ENCODE results near the gene OR2Z1. TPM values are rescaled to one million over a fixed set of nuclear protein-coding genes. Genes with fewer than 3 reads are reported as not detected.
"Not testable (repeated sequence)": the region's sequence is repeated elsewhere in the genome, so short reads cannot be mapped to it uniquely, and the experiment has no call there.

Gene OR2Z1
- total RNA-seq, 2 experiments from 2014 or later: not detected

- CTCF ChIA-PET: no interaction called here
- Mint-ChIP-seq H3K27me3 (no peaks in the 10 kb centered on the region), H3K27ac (no peak overlapping the region)
Observed at GRCh38 chr19:8705742-8706141, 15.7 kb upstream of the OR2Z1 start.

GRCh38 chr19:8710337-8710736 lies 11.1 kb upstream of the OR2Z1 start:
- H3K27me3 Mint-ChIP-seq; ATAC-seq; POLR2A ChIA-PET; H3K4me1 Mint-ChIP-seq; DNase-seq; H3K27ac Mint-ChIP-seq; CTCF ChIA-PET; H3K4me3 Mint-ChIP-seq; H3K36me3 Mint-ChIP-seq (ENCODE audit: low read depth); intact Hi-C loops (cut with DNase I, micrococcal nuclease): not testable (repeated sequence)
- peaks cover 12% of the 10 kb centered on the region for H3K9me3 Mint-ChIP-seq (ENCODE audit: low read depth)

More at GRCh38 chr19:8705742-8706141, 15.7 kb upstream of the OR2Z1 start:
- H3K36me3 Mint-ChIP-seq (ENCODE audit: low read depth): no peaks in the 10 kb centered on the region
- POLR2A ChIA-PET: no interaction called here
- peaks cover 44% of the 10 kb centered on the region for H3K4me1 Mint-ChIP-seq
- peak; percentile 32 for ATAC-seq
- intact Hi-C loops (cut with DNase I, micrococcal nuclease): no loop called here
- DNase-seq: no peak
- H3K4me3 Mint-ChIP-seq: no peak overlapping the region
- H3K9me3 Mint-ChIP-seq (ENCODE audit: low read depth): no peaks in the 10 kb centered on the region

DNA sequence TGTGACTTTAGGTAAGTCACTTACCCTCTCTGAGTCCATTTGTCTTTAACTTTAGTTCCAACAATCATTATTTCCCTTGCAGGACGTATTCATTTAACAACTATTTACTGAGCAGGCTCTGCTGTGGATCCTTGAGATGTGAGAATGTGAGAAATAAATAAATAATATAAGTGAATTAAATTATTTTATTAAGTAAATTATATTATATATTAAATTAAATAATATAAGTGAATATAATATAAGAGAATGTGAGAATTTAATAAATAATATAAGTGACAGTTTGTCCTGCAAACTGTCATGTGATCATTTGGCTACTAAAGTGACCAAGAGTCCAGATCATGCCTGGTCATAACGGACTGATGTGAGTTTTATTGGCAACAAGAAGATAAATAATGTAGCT lies 598 bp downstream of the OR2Z1 start:
- H3K27ac Mint-ChIP-seq: no peak overlapping the region
- H3K4me3 Mint-ChIP-seq: no peak overlapping the region
- H3K4me1 Mint-ChIP-seq: no peaks in the 10 kb centered on the region
- intact Hi-C loops (cut with DNase I, micrococcal nuclease): no loop called here
- ATAC-seq (no peak), DNase-seq (no peak)
- POLR2A ChIA-PET: no interaction called here
- peaks cover 5% of the 10 kb centered on the region for H3K9me3 Mint-ChIP-seq (ENCODE audit: low read depth)
- H3K27me3 Mint-ChIP-seq: peaks cover 18% of the 10 kb centered on the region
- H3K36me3 Mint-ChIP-seq (ENCODE audit: low read depth): no peaks in the 10 kb centered on the region
- CTCF ChIA-PET: no interaction called here

GRCh38 chr19:8724276-8724675 lies 2.8 kb downstream of the OR2Z1 start:
- CTCF ChIA-PET: interaction anchor here (0.6 kb wide), 1 partner anchor 30 kb away, joined by 3 read pairs; no protein-coding TSS in a partner anchor
- no peaks in the 10 kb centered on the region for H3K4me1 Mint-ChIP-seq
- intact Hi-C loops (cut with DNase I, micrococcal nuclease): no loop called here

GRCh38 chr19:8731428-8732169 lies 10.2 kb downstream of the OR2Z1 start:
- H3K4me1 Mint-ChIP-seq: no peaks in the 10 kb centered on the region
- H3K27me3 Mint-ChIP-seq: peaks cover 7% of the 10 kb centered on the region
- ChIA-PET POLR2A (no interaction called here), CTCF (no interaction called here)
- no peak for ATAC-seq
- intact Hi-C loops (cut with DNase I, micrococcal nuclease): no loop called here
- H3K9me3 Mint-ChIP-seq (ENCODE audit: low read depth): no peaks in the 10 kb centered on the region
- peak; percentile 32 for DNase-seq
- no peaks in the 10 kb centered on the region for H3K36me3 Mint-ChIP-seq (ENCODE audit: low read depth)
- H3K27ac Mint-ChIP-seq: no peak overlapping the region
- no peak overlapping the region for H3K4me3 Mint-ChIP-seq

More at GRCh38 chr19:8724276-8724675, 2.8 kb downstream of the OR2Z1 start:
- POLR2A ChIA-PET: no interaction called here
- no peak for ATAC-seq
- DNase-seq: no peak
- Mint-ChIP-seq H3K36me3 (ENCODE audit: low read depth) (no peaks in the 10 kb centered on the region), H3K9me3 (ENCODE audit: low read depth) (peaks cover 2% of the 10 kb centered on the region), H3K27ac (no peak overlapping the region), H3K27me3 (peaks cover 18% of the 10 kb centered on the region), H3K4me3 (no peak overlapping the region)

- H3K27ac Mint-ChIP-seq: no peak overlapping the region
- peaks cover 1% of the 10 kb centered on the region for H3K27me3 Mint-ChIP-seq
- H3K36me3 Mint-ChIP-seq (ENCODE audit: low read depth): no peaks in the 10 kb centered on the region
- ChIA-PET POLR2A (no interaction called here), CTCF (no interaction called here)
- no peaks in the 10 kb centered on the region for H3K9me3 Mint-ChIP-seq (ENCODE audit: low read depth)
- no peaks in the 10 kb centered on the region for H3K4me1 Mint-ChIP-seq
- intact Hi-C loops (cut with DNase I, micrococcal nuclease): no loop called here
- DNase-seq (no peak), ATAC-seq (no peak)
- no peak overlapping the region for H3K4me3 Mint-ChIP-seq
Observed at GRCh38 chr19:8738377-8738776, 16.9 kb downstream of the OR2Z1 start.

- H3K4me3 Mint-ChIP-seq; H3K9me3 Mint-ChIP-seq (ENCODE audit: low read depth); DNase-seq; CTCF ChIA-PET; H3K36me3 Mint-ChIP-seq (ENCODE audit: low read depth); POLR2A ChIA-PET; intact Hi-C loops (cut with DNase I, micrococcal nuclease); H3K27ac Mint-ChIP-seq; H3K4me1 Mint-ChIP-seq; H3K27me3 Mint-ChIP-seq; ATAC-seq: not testable (repeated sequence)
Observed at GRCh38 chr19:8739291-8740065, 18.0 kb downstream of the OR2Z1 start.

DNA sequence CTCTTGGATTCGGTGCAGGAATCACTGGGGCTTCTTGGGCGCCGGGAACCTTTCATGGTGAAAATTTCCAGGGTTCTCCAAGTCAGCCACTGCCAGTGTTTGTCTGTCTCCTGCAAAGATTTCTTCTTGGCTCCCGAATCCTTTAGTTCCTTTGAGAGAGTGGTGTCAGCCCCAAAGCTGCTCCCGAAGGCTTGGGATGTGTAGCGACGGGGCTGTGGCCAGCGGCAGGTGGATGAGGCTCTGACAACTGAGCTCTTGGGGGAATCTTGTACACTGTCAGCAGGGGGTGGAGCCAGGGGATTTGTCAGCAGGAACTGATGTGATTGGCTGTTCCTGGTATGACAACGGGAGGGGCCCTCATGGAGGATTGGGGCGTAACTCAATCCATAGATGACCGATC lies 45.8 kb downstream of the OR2Z1 start:
- H3K4me3 Mint-ChIP-seq; H3K4me1 Mint-ChIP-seq; H3K27ac Mint-ChIP-seq; CTCF ChIA-PET; ATAC-seq; intact Hi-C loops (cut with DNase I, micrococcal nuclease); POLR2A ChIA-PET; DNase-seq; H3K36me3 Mint-ChIP-seq (ENCODE audit: low read depth); H3K9me3 Mint-ChIP-seq (ENCODE audit: low read depth); H3K27me3 Mint-ChIP-seq: not testable (repeated sequence)

DNA sequence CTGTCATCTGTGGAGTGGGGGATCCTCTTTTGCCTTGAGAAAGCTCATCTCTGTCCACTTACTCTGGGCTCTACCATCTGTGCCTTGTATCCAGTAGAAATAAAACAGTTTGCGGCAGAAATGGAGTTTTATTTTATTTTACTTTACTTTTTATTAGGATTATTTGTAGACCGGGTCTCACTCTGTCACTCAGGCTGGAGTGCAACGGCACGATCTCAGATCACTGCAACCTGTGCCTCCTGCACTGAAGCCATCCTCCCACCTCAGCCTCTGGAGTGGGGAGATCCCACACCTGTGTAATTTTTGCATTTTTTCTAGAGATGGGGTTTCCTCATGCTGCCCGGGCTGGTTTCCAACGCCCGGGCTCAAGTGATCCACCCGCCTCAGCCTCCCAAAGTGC lies 47.8 kb downstream of the OR2Z1 start:
- intact Hi-C loops (cut with DNase I, micrococcal nuclease); H3K4me3 Mint-ChIP-seq; H3K27me3 Mint-ChIP-seq; ATAC-seq; H3K9me3 Mint-ChIP-seq (ENCODE audit: low read depth); H3K27ac Mint-ChIP-seq; POLR2A ChIA-PET; H3K36me3 Mint-ChIP-seq (ENCODE audit: low read depth); H3K4me1 Mint-ChIP-seq; CTCF ChIA-PET; DNase-seq: not testable (repeated sequence)

GRCh38 chr19:8773587-8773986 lies 52.2 kb downstream of the OR2Z1 start:
- CTCF ChIA-PET; ATAC-seq; H3K4me3 Mint-ChIP-seq; H3K4me1 Mint-ChIP-seq; H3K27ac Mint-ChIP-seq; DNase-seq; H3K9me3 Mint-ChIP-seq (ENCODE audit: low read depth); H3K36me3 Mint-ChIP-seq (ENCODE audit: low read depth); H3K27me3 Mint-ChIP-seq; POLR2A ChIA-PET; intact Hi-C loops (cut with DNase I, micrococcal nuclease): not testable (repeated sequence)

Measured in activated CD4-positive, alpha-beta T cell treated with anti-CD3 and anti-CD28 coated beads for 36 hours (primary cell).